ENCODE data around the gene HIVEP2. TPM values are rescaled to one million over a fixed set of nuclear protein-coding genes. Genes with fewer than 3 reads are reported as not detected.

The HIVEP2 gene
- total and polyA plus RNA-seq, 2 donors (not counting 3 experiments of a cell fraction or from before 2014, with no cell fraction given) = 1.3 to 4.7 TPM

- Histone ChIP-seq H3K27me3 (ENCODE audit: control insufficient read depth in 2 of 2, insufficient read depth in 2 of 2, low read length in 2 of 2) (no peaks in the 10 kb centered on the region), H3K4me1 (ENCODE audit: control insufficient read depth, extremely low read depth, insufficient read depth, low read length) (peaks cover 13% of the 10 kb centered on the region), H3K36me3 (ENCODE audit: control insufficient read depth in 2 of 2, extremely low read depth in 1 of 2, insufficient read depth in 2 of 2, low read length in 2 of 2) (no peaks in the 10 kb centered on the region), H3K4me3 (replicated peaks in 1 of 3; ENCODE audit: insufficient read depth in 1 of 3, low read depth in 1 of 3, low read length in 3 of 3) (no peak overlapping the region), H2AFZ (ENCODE audit: low read depth, low read length) (no peak overlapping the region), H4K20me1 (replicated peaks; ENCODE audit: control insufficient read depth, extremely low read depth, insufficient read depth, low read length) (no peaks in the 10 kb centered on the region), H3K9me3 (replicated peaks; ENCODE audit: control insufficient read depth, insufficient read depth, low read length) (no peaks in the 10 kb centered on the region), H3K4me2 (ENCODE audit: insufficient read depth, low read length) (no peak overlapping the region), H3K9me1 (replicated peaks; ENCODE audit: control insufficient read depth, extremely low read depth, insufficient read depth, low read length) (no peaks in the 10 kb centered on the region), H3K79me2 (ENCODE audit: control insufficient read depth, insufficient read depth, low read length) (no peaks in the 10 kb centered on the region), H3K27ac (ENCODE audit: insufficient read depth, low read depth, low read length) (no peak overlapping the region), H3K9ac (replicated peaks; ENCODE audit: extremely low read depth, insufficient read depth, low read length) (no peak overlapping the region)
- no TSS peak for BruUV-seq (replicated peaks)
- TF ChIP-seq POLR2A (IDR thresholded peaks at IDR 0.05; ENCODE audit: low read depth, low read length) (no peak), CTCF (IDR thresholded peaks at IDR 0.05; ENCODE audit: extremely low read depth in 1 of 2, insufficient read depth in 1 of 2, low read depth in 1 of 2, low read length in 2 of 2) (no peak), FOS (IDR thresholded peaks at IDR 0.05; ENCODE audit: borderline replicate concordance, insufficient read depth, low read length) (no peak)
- intact Hi-C loops (cut with micrococcal nuclease) = no loop called here
- dilution Hi-C loops (cut with MboI; ENCODE audit: extremely low pct_ligation_motif_present, low sequenced_read_pairs) = no loop called here
- DNase-seq (ENCODE audit: low read depth, low spot score) (no peak), FAIRE-seq (no peak)
- ChIA-PET POLR2A (no interaction called here), CTCF (interaction anchor here (1.0 to 1.4 kb wide), 2 partner anchors 10 to 70 kb away, joined by 4 read pairs; no protein-coding TSS in a partner anchor)
These were observed 11.8 kb upstream of the HIVEP2 start for GRCh38 chr6:142956726-142957125.

- no peak overlapping the region for H3K27ac ChIP-seq (ENCODE audit: insufficient read depth, low read depth, low read length)
- H3K4me3 ChIP-seq (replicated peaks in 1 of 3; ENCODE audit: insufficient read depth in 1 of 3, low read depth in 1 of 3, low read length in 3 of 3) = no peak overlapping the region
- FAIRE-seq (no peak), DNase-seq (ENCODE audit: low read depth, low spot score) (no peak)
- no peaks in the 10 kb centered on the region for H3K9me3 ChIP-seq (replicated peaks; ENCODE audit: control insufficient read depth, insufficient read depth, low read length)
- no peak for TF ChIP-seq JUN (IDR thresholded peaks at IDR 0.05; ENCODE audit: borderline replicate concordance, insufficient read depth, insufficient read length, low read depth)
- no peak for TF ChIP-seq CTCF (IDR thresholded peaks at IDR 0.05; ENCODE audit: extremely low read depth in 1 of 2, insufficient read depth in 1 of 2, low read depth in 1 of 2, low read length in 2 of 2)
- no peak for TF ChIP-seq MYC (IDR thresholded peaks at IDR 0.05; ENCODE audit: low read depth, low read length)
- TF ChIP-seq GATA2 (IDR thresholded peaks at IDR 0.05; ENCODE audit: insufficient read depth, insufficient read length, low read depth, low read length) = no peak
- no peak for TF ChIP-seq EZH2 (IDR thresholded peaks at IDR 0.05; ENCODE audit: borderline replicate concordance, low read depth, low read length, severe bottlenecking)
- TF ChIP-seq FOS (IDR thresholded peaks at IDR 0.05; ENCODE audit: borderline replicate concordance, insufficient read depth, low read length) = no peak
- no peak for TF ChIP-seq MAX (IDR thresholded peaks at IDR 0.05; ENCODE audit: insufficient read depth, insufficient read length)
- no peak for TF ChIP-seq POLR2A (IDR thresholded peaks at IDR 0.05; ENCODE audit: low read depth, low read length)
- no peak for TF ChIP-seq POLR2AphosphoS5 (IDR thresholded peaks at IDR 0.05; ENCODE audit: insufficient read depth, low read depth, low read length)
- H3K27me3 ChIP-seq (ENCODE audit: control insufficient read depth in 2 of 2, insufficient read depth in 2 of 2, low read length in 2 of 2) = no peaks in the 10 kb centered on the region
- no peaks in the 10 kb centered on the region for H3K36me3 ChIP-seq (ENCODE audit: control insufficient read depth in 2 of 2, extremely low read depth in 1 of 2, insufficient read depth in 2 of 2, low read length in 2 of 2)
- dilution Hi-C loops (cut with MboI; ENCODE audit: extremely low pct_ligation_motif_present, low sequenced_read_pairs) = no loop called here
- H3K79me2 ChIP-seq (ENCODE audit: control insufficient read depth, insufficient read depth, low read length) = no peaks in the 10 kb centered on the region
- ChIA-PET POLR2A (no interaction called here), CTCF (interaction anchor here (1.7 kb wide), 1 partner anchor 262 kb away, joined by 6 read pairs; no protein-coding TSS in a partner anchor)
- intact Hi-C loops (cut with micrococcal nuclease) = no loop called here
- peaks cover 4% of the 10 kb centered on the region for H3K4me1 ChIP-seq (ENCODE audit: control insufficient read depth, extremely low read depth, insufficient read depth, low read length)
- no peaks in the 10 kb centered on the region for H4K20me1 ChIP-seq (replicated peaks; ENCODE audit: control insufficient read depth, extremely low read depth, insufficient read depth, low read length)
- H3K9ac ChIP-seq (replicated peaks; ENCODE audit: extremely low read depth, insufficient read depth, low read length) = no peak overlapping the region
- no peak overlapping the region for H3K4me2 ChIP-seq (ENCODE audit: insufficient read depth, low read length)
- no peaks in the 10 kb centered on the region for H3K9me1 ChIP-seq (replicated peaks; ENCODE audit: control insufficient read depth, extremely low read depth, insufficient read depth, low read length)
- no TSS peak for BruUV-seq (replicated peaks)
- no peak overlapping the region for H2AFZ ChIP-seq (ENCODE audit: low read depth, low read length)
These were observed 9.9 kb upstream of the HIVEP2 start for GRCh38 chr6:142954844-142955243.
